Fibroblast of mammary gland (primary cell): Measurements from ENCODE around the gene LRP5.

Source experiments
- DNase-seq: peaks from one replicate; pipeline ENCODE4 v3.0.0-alpha.2; 2010; ENCODE audit warnings: low read depth
- H3K4me3 ChIP-seq: 2 replicates; pipeline ENCODE4 v1.5.1; 2011; ENCODE audit warnings: low read depth, mild to moderate bottlenecking, low read length, moderate library complexity; ENCODE audit not compliant: control insufficient read depth
- TF ChIP-seq, protein P1 (sequence below): conservative IDR thresholded peaks from 2 replicates; pipeline ENCODE4 v1.5.1; 2011; ENCODE audit warnings: low read depth, low read length, inconsistent platforms; ENCODE audit not compliant: control insufficient read depth, insufficient read depth

Gene LRP5

DNA sequence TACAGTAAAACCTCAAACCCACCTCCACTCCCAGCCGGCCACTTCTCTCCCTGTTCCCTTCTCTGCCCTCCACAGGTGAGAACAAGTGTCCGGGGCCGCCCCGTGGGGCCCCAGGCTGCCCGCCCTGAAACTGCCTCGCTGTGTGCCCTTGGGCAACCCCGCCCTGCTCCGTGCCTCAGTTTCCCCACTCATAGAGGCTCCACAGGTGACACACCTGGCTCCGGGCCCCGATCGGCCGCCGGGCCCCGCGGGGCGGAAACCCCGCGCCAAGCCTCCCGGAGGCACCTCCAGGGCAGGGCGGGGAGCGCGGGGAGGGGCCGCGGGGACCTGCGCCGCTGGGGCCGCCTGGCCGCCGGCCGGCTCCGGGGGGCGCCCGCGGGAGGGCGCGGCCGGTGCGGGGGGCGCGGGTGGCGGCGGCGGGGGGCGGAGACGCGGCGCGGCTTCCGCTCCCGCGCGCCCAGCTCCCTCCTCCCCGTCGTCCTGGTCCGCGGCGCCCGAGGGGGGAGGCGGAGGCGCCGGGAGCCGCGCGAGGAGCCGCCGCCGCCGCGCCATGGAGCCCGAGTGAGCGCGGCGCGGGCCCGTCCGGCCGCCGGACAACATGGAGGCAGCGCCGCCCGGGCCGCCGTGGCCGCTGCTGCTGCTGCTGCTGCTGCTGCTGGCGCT is at the start of gene LRP5:
Gene LRP5 (plus strand): TSS at position 475 of the 663 bp plus-strand sequence. CDS start 124 bp downstream, at position 599.
- peak within 1 kb of the TSS; percentile 61 for H3K4me3 ChIP-seq
- TF ChIP-seq, protein P1, sequence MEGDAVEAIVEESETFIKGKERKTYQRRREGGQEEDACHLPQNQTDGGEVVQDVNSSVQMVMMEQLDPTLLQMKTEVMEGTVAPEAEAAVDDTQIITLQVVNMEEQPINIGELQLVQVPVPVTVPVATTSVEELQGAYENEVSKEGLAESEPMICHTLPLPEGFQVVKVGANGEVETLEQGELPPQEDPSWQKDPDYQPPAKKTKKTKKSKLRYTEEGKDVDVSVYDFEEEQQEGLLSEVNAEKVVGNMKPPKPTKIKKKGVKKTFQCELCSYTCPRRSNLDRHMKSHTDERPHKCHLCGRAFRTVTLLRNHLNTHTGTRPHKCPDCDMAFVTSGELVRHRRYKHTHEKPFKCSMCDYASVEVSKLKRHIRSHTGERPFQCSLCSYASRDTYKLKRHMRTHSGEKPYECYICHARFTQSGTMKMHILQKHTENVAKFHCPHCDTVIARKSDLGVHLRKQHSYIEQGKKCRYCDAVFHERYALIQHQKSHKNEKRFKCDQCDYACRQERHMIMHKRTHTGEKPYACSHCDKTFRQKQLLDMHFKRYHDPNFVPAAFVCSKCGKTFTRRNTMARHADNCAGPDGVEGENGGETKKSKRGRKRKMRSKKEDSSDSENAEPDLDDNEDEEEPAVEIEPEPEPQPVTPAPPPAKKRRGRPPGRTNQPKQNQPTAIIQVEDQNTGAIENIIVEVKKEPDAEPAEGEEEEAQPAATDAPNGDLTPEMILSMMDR: no peak
- DNase-seq: no peak

DNA sequence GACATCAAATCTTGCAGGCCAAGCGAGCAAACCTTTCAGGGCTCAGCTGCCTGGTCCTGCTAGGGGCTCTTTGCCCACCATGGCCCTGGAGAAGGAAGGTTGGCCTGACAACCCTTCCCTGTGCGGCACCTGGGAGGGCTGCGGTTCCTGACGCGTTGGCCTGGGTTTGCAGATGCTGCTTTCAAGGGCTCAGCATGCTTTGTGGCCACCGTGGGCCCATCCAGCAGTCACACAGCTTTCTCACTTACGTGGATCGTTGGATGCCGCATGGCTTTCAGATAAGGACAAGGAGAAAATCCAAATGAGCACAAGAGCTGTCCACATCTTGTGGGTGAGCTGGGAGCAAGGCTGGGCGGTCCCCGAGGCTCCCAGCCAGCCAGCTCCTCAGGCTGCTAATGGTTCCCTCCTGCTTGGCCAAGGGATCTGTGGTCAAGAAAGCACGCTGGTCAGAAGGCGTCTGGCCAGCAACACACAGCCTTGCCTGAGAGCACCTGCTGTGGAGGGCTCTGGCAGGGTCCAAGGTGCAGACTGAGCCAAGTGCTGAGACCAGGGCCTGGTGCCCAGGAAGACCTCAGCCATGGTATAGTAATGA is 48.9 kb upstream of the LRP5 start:
- no peak overlapping the region for H3K4me3 ChIP-seq
- TF ChIP-seq, protein P1: no peak
- DNase-seq: peak; percentile 12

DNA sequence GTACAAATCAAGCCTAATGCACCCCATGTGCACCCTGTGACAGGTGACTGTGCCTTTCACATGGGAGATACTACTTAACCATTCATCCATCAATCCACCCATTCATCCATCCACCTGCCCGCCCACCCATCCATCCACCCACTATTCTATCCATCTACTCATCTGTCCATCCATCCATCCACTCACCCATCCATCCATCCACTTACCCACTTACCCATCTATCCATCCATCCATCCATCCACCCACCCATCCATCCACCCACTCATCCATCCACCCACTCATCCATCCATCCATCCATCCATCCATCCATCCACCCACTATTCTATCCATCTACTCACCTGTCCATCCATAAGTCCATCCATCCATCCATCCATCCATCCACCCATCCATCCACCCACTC is 48.1 kb upstream of the LRP5 start:
- DNase-seq: no peak
- H3K4me3 ChIP-seq: no peak overlapping the region
- TF ChIP-seq, protein P1: no peak

DNA sequence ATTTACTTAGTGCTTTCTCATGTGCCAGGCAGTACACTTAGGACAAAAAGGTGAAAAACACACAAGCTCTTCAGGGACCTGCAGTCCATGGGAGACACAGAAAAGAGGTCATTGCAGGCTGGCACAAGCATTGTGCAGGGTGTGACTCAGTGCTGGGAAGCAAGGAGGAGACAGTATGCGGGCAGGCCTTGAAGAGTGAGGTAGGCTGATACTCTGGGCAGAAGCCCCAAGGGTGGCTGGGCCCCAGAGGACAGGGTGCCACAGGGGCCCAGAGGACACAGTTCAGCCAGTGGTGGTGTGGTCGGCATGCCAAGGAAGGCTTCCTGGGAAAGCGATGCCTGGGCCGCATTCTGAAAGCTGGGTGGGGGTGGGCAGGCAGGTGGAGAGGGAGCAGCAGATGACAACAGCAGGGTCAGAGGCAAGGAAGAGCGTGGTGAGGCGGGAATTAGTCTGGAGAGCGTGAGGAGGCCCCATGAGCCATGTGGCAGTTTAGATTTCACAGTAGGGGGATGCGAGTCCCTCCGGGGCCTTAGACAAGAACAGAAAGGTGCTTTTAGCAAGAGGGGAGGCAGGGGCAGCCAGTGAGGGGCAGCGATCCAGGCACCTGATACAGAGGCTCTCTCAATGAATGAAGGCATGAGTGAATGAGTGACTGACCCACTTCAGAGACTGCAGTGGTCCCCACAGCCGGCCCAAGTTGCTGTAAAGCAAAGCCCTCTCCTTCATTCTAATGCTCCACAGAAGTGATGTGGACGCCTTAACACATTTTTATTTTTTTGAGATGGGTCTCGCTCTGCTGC is 47.5 kb upstream of the LRP5 start:
- no peak for DNase-seq
- TF ChIP-seq, protein P1: no peak
- no peak overlapping the region for H3K4me3 ChIP-seq

DNA sequence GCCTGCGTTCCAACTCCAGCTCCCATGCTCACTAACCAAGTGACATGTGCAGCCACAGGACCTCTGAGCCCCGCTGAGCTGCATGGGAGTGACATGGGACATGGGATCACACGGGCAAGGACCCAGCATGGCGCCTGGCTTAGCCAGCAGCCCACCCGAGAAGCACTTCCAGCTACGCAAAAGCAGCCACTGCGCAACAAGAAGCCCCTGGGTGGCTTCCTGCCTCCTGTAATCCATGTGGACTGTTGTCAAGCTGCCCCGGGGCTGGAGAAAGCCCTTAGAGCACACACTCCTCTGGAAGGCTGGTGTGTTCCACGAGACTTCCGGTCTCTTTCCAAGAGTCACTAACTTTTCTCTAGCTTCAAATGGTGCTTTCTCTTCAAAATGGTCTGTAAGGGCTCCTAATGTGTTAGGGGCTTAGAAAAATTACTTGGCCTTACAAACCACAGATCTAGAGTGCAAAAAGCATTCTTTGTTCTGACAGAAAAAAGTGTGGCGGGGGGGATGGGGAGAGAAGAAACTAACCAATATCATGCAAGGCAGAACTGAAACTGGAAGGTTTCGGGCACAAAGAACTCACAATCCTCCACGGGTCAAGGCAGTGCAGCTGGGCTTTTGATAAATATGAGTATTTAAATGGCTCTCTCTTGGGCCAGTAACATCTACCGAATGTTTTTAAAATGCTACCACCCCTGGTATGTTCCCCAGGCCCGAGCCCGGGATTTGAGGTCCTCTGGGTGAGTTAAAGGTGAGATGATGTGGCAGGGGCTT is 46.1 kb upstream of the LRP5 start:
- TF ChIP-seq, protein P1: no peak
- no peak overlapping the region for H3K4me3 ChIP-seq
- no peak for DNase-seq

DNA sequence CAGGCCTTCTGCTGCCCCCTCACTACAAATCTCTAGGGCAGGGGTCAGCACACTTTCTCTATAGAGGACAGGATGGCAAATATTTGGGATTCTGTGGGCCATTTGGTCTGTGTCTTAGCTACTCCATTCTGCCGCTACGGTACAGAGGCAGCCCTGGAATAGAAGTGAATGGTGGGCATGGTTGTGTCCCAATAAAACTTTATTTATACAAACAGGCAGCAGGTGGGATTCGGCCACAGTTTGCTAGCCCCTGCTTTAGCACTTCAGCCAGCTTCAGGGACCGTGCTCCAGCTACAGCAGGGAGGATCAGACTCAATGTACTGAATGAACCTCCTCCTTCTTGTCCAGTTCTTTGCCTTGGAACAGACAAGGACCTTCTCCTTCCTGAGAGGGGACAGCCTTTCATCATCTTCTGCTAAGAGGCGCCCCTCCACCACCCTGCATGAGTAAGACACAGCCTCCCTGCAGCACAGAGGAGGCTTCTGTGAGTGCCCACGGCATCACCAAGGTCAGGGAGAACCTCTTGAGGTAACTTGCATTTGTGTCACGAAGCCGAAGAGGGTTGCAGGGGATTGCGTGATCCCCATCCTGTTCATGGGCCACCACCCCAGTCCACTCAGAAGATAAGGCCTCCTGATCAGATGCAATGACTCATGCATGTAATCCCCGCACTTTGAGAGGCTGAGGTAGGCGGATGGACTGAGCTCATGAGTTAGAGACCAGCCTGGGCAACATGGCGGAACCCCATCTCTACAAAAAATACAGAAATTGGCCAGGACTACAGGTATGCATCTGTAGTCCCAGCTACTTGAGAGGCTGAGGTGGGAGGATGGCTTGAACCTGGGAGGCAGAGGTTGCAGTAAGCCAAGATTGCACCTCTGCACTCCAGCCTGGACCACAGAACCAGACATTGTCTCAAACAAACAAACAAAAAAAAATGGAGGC is 45.2 kb upstream of the LRP5 start:
- no peak for DNase-seq

More for the DNA sequence above, 45.2 kb upstream of the LRP5 start:
- H3K4me3 ChIP-seq: no peak overlapping the region
- TF ChIP-seq, protein P1: no peak
